Posterior cingulate gyrus (tissue), 11 donors: ENCODE data around the gene SLC37A1.
"Not testable (repeated sequence)": the region's sequence is repeated elsewhere in the genome, so short reads cannot be mapped to it uniquely, and the experiment has no call there.

Source experiments
- DNase-seq, 10 donors: peaks; one replicate each; pipeline versions ENCODE4 v3.0.0 to v3.0.0-alpha.2; 2020 to 2021; ENCODE audit warnings: mixed read lengths in 3 of 10
- intact Hi-C: fragments of 100-400 bp; cut with DNase I; formaldehyde crosslinking; loops from one replicate; pipeline ENCODE4 v1.15.1; 2023

SLC37A1 gene

GRCh38 chr21:42621166-42621818 lies 107.6 kb downstream of the SLC37A1 start:
- DNase-seq: peak in 1 of 10 donors; percentile 24
- intact Hi-C loops: no loop called here

GRCh38 chr21:42621819-42622177 lies 108.1 kb downstream of the SLC37A1 start:
- intact Hi-C loops: no loop called here
- peak in 2 of 10 donors; percentile 27 to 64 for DNase-seq

- intact Hi-C loops: no loop called here
- DNase-seq: peak in 2 of 10 donors; percentile 24 to 27
Observed at GRCh38 chr21:42622284-42622683, 108.6 kb downstream of the SLC37A1 start.

- intact Hi-C loops: no loop called here
- DNase-seq: peak in 2 of 10 donors; percentile 10 to 52
Observed at GRCh38 chr21:42623694-42624093, 110.0 kb downstream of the SLC37A1 start.

GRCh38 chr21:42624095-42624790 lies 110.6 kb downstream of the SLC37A1 start:
- intact Hi-C loops: no loop called here
- peak in 2 of 10 donors; percentile 22 to 45 for DNase-seq

GRCh38 chr21:42624936-42625335 lies 111.3 kb downstream of the SLC37A1 start:
- intact Hi-C loops: no loop called here
- peak in 1 of 10 donors; percentile 8 for DNase-seq

- intact Hi-C loops: no loop called here
- DNase-seq: peak in 1 of 10 donors; percentile 15
Observed at GRCh38 chr21:42626171-42626570, 112.5 kb downstream of the SLC37A1 start.

- DNase-seq: peak in 3 of 10 donors; percentile 57 to 72 (median 72)
- intact Hi-C loops: no loop called here
Observed at GRCh38 chr21:42627527-42628289, 114.1 kb downstream of the SLC37A1 start.

GRCh38 chr21:42628466-42629061 lies 114.9 kb downstream of the SLC37A1 start:
- intact Hi-C loops: not testable (repeated sequence)

GRCh38 chr21:42629933-42630589 lies 116.4 kb downstream of the SLC37A1 start:
- intact Hi-C loops: no loop called here
- peak in 3 of 10 donors; percentile 9 to 52 (median 44) for DNase-seq

More at GRCh38 chr21:42628466-42629061, 114.9 kb downstream of the SLC37A1 start:
- not testable (repeated sequence) for DNase-seq

- intact Hi-C loops: no loop called here
- peak in 2 of 10 donors; percentile 23 to 49 for DNase-seq
Observed at GRCh38 chr21:42630626-42631025, 117.0 kb downstream of the SLC37A1 start.
